Right lung (tissue), 10 donors: ENCODE data around the gene CAMK2B. TPM values are rescaled to one million over a fixed set of nuclear protein-coding genes. Genes with fewer than 3 reads are reported as not detected.

ENCODE experiments used
- DNase-seq, 2 donors: peaks; one replicate each; pipeline ENCODE4 v3.0.0-alpha.2; 2013
- long read RNA-seq, 8 donors: transcript quantifications; one replicate each; lab custom pipeline, GENCODE V29; 2026
- polyA plus RNA-seq, 5 donors: library from polyadenylated mRNA; unstranded; fragments of 120-200 nt; gene quantifications; one replicate each; pipeline versions ENCODE4 v1.2.1 to v1.2.3, GENCODE V29; 2013; ENCODE audit warnings: inconsistent platforms in 1 of 5, low replicate concordance in 1 of 5; ENCODE audit not compliant: insufficient read length in 5 of 5, insufficient read depth in 1 of 5

Gene CAMK2B
- polyA plus RNA-seq = under 1 TPM; 0.73 to 0.96 (median 0.85) TPM
- long read RNA-seq, donor 1 = 0 reads
- long read RNA-seq, donor 2, partial matches to known transcripts = 0 of 1 reads
- long read RNA-seq, donor 2, other reads (novel, unspliced or antisense) = 0 of 1 reads
- long read RNA-seq, donor 3 = 0 reads
- long read RNA-seq, donor 4 = 0 reads
- long read RNA-seq, donor 5 = 0 reads
- long read RNA-seq, donor 6 = 0 reads
- long read RNA-seq, donor 7 = 0 reads
- long read RNA-seq, donor 8 = 0 reads

- no peak for DNase-seq
Observed at GRCh38 chr7:44325201-44325671, at the start of gene CAMK2B. TSS of gene CAMK2B (minus strand) at chr7:44325594. CDS start at chr7:44325421, 173 bp downstream.

- DNase-seq = no peak
Observed at GRCh38 chr7:44374007-44374763, 48.8 kb upstream of the CAMK2B start.

- no peak for DNase-seq
Observed at GRCh38 chr7:44373418-44373740, 48.0 kb upstream of the CAMK2B start.

- no peak for DNase-seq
Observed at GRCh38 chr7:44372560-44373417, 47.4 kb upstream of the CAMK2B start.

GRCh38 chr7:44368885-44369284 is 43.5 kb upstream of the CAMK2B start:
- no peak for DNase-seq

GRCh38 chr7:44368455-44368854 is 43.1 kb upstream of the CAMK2B start:
- DNase-seq = no peak

GRCh38 chr7:44367475-44368043 is 42.2 kb upstream of the CAMK2B start:
- no peak for DNase-seq

GRCh38 chr7:44366986-44367385 is 41.6 kb upstream of the CAMK2B start:
- DNase-seq = no peak

GRCh38 chr7:44353668-44354067 is 28.3 kb upstream of the CAMK2B start:
- no peak for DNase-seq

GRCh38 chr7:44348851-44349781 is 23.7 kb upstream of the CAMK2B start:
- no peak for DNase-seq

- DNase-seq = no peak
Observed at GRCh38 chr7:44348300-44348699, 22.9 kb upstream of the CAMK2B start.

- no peak for DNase-seq
Observed at GRCh38 chr7:44347546-44348114, 22.2 kb upstream of the CAMK2B start.

- DNase-seq = no peak
Observed at GRCh38 chr7:44346063-44346462, 20.7 kb upstream of the CAMK2B start.

- DNase-seq = no peak
Observed at GRCh38 chr7:44341401-44341800, 16.0 kb upstream of the CAMK2B start.

GRCh38 chr7:44338600-44338999 is 13.2 kb upstream of the CAMK2B start:
- DNase-seq = no peak

GRCh38 chr7:44336491-44336890 is 11.1 kb upstream of the CAMK2B start:
- DNase-seq = no peak

GRCh38 chr7:44335184-44335583 is 9.8 kb upstream of the CAMK2B start:
- no peak for DNase-seq

GRCh38 chr7:44334734-44335097 is 9.3 kb upstream of the CAMK2B start:
- DNase-seq = no peak

GRCh38 chr7:44333911-44334733 is 8.7 kb upstream of the CAMK2B start:
- DNase-seq = no peak

- no peak for DNase-seq
Observed at GRCh38 chr7:44331682-44332081, 6.3 kb upstream of the CAMK2B start.
